Measurements from ENCODE around the gene KCNK18.

DNA sequence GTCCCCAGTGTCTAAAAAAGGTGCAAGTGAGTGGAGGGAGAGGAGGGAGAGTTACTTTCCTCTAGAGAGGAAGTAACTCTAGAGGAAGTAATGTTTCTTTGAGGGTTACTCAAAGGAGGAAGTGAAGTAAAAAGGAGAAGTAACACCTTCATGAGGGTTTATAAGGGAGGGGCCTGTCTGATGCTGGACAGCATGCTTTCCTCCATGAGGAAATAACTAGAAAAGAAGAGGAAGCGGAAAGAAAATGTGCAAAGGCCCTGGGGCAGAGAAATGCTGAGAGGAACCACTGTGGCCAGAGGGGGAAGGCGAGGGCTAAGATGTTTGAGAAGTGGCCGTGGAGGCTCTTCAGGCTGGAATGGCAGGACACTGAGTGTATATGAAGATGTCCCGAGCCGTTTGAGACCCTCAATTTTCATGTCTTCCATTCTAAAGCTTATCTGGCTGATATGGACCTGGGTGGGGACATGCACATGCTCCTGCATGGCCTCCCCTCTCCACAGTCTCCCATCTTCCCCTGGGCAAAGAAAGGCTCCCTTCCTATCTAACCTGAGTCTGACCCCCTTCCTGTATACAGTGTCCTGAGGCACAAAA, 40.2 kb downstream of the KCNK18 start:
- TF ChIP-seq, protein P1, sequence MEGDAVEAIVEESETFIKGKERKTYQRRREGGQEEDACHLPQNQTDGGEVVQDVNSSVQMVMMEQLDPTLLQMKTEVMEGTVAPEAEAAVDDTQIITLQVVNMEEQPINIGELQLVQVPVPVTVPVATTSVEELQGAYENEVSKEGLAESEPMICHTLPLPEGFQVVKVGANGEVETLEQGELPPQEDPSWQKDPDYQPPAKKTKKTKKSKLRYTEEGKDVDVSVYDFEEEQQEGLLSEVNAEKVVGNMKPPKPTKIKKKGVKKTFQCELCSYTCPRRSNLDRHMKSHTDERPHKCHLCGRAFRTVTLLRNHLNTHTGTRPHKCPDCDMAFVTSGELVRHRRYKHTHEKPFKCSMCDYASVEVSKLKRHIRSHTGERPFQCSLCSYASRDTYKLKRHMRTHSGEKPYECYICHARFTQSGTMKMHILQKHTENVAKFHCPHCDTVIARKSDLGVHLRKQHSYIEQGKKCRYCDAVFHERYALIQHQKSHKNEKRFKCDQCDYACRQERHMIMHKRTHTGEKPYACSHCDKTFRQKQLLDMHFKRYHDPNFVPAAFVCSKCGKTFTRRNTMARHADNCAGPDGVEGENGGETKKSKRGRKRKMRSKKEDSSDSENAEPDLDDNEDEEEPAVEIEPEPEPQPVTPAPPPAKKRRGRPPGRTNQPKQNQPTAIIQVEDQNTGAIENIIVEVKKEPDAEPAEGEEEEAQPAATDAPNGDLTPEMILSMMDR (IDR thresholded peaks at IDR 0.05; ENCODE audit: extremely low read depth in 1 of 2, insufficient read depth in 1 of 2, low read depth in 1 of 2, low read length in 2 of 2), result no peak
- TF ChIP-seq POLR2A (IDR thresholded peaks at IDR 0.05; ENCODE audit: low read depth, low read length) (no peak), POLR2AphosphoS5 (IDR thresholded peaks at IDR 0.05; ENCODE audit: insufficient read depth, low read depth, low read length) (no peak), EZH2 (IDR thresholded peaks at IDR 0.05; ENCODE audit: borderline replicate concordance, low read depth, low read length, severe bottlenecking) (no peak), JUN (IDR thresholded peaks at IDR 0.05; ENCODE audit: borderline replicate concordance, insufficient read depth, insufficient read length, low read depth) (no peak), FOS (IDR thresholded peaks at IDR 0.05; ENCODE audit: borderline replicate concordance, insufficient read depth, low read length) (no peak), MYC (IDR thresholded peaks at IDR 0.05; ENCODE audit: low read depth, low read length) (no peak), GATA2 (IDR thresholded peaks at IDR 0.05; ENCODE audit: insufficient read depth, insufficient read length, low read depth, low read length) (no peak)
- TF ChIP-seq, protein P2, sequence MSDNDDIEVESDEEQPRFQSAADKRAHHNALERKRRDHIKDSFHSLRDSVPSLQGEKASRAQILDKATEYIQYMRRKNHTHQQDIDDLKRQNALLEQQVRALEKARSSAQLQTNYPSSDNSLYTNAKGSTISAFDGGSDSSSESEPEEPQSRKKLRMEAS (IDR thresholded peaks at IDR 0.05; ENCODE audit: insufficient read depth, insufficient read length), result no peak
